ENCODE data around the gene SLC26A8.

SLC26A8 gene, protein sequence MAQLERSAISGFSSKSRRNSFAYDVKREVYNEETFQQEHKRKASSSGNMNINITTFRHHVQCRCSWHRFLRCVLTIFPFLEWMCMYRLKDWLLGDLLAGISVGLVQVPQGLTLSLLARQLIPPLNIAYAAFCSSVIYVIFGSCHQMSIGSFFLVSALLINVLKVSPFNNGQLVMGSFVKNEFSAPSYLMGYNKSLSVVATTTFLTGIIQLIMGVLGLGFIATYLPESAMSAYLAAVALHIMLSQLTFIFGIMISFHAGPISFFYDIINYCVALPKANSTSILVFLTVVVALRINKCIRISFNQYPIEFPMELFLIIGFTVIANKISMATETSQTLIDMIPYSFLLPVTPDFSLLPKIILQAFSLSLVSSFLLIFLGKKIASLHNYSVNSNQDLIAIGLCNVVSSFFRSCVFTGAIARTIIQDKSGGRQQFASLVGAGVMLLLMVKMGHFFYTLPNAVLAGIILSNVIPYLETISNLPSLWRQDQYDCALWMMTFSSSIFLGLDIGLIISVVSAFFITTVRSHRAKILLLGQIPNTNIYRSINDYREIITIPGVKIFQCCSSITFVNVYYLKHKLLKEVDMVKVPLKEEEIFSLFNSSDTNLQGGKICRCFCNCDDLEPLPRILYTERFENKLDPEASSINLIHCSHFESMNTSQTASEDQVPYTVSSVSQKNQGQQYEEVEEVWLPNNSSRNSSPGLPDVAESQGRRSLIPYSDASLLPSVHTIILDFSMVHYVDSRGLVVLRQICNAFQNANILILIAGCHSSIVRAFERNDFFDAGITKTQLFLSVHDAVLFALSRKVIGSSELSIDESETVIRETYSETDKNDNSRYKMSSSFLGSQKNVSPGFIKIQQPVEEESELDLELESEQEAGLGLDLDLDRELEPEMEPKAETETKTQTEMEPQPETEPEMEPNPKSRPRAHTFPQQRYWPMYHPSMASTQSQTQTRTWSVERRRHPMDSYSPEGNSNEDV

DNA sequence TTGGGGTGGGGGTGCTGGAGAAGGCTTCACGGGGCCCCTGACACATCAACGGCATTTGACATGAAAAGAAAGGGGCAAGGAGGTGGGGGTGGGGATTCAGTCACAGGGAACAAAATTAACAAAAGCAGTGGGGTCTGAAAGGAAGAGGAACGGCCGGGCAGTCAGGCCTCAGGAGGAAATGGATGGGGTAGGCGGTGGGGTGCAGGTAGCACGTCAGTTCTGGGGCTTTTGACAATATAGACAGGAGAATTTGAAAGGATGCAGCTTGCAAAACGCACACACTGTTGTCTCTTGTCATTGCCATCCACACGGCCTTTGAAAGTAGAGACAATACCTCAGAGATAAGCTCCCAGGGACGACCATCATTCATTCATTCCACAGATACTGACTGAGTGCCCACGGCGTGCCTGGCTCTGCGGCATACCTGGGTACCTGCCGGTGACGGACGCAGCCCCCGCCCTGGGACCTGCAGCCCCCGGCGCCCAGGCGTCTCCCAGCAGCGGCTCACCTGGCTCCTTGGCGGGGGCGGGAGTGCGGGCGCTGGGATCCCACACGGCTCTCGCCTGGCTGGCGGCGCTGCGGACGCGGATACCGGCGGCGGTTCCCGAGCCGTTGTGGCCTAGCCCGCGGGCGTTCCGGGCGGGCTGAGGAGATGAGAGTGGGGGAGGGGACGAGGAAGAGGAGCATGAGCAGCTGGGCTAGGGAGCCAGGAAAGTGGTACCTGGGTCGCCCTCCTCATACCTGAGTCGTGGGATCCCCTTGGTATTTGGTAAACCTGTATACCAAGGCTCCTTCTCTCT lies at the start of gene SLC26A8:
TSS of gene SLC26A8 (minus strand) at position 646 of the 800 bp plus-strand sequence. CDS start 4,934 bp downstream, outside the sequence.
- no peak for DNase-seq (ENCODE audit: low read depth, low spot score)

DNA sequence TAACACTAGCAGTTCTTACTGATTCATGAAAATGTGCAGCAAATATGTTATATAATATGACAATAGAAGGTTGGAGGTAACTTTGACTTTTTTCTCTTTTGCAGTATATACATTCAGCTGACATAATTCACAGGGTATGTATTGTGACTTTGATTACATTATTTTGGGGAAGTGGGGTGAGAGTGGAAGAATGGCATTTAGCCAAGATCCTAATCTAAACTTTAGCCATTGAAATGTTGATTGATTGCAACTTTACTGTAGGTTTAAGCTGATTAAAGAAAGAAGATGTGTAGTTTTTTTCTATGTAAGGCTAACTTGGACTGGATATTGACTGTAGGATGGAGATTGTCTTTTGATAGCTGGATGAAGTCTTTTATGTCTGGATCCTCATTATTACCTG lies 49.1 kb upstream of the SLC26A8 start:
- DNase-seq (ENCODE audit: low read depth, low spot score) = no peak

DNA sequence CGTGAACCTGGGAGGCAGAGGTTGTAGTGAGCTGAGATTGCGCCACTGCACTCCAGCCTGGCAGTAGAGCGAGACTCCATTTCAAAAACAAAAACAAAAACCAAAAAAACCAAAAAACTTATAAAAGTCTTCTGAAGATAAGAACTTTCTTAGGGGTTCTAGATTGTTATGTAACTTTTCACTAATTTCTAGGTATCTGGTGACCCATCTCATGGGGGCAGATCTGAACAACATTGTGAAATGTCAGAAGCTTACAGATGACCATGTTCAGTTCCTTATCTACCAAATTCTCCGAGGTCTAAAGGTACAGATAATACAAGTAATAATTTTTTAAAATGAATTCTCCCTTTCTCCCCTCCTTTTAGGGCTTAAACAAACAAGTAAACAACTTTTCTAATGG lies 48.2 kb upstream of the SLC26A8 start:
- DNase-seq (ENCODE audit: low read depth, low spot score) = no peak

DNA sequence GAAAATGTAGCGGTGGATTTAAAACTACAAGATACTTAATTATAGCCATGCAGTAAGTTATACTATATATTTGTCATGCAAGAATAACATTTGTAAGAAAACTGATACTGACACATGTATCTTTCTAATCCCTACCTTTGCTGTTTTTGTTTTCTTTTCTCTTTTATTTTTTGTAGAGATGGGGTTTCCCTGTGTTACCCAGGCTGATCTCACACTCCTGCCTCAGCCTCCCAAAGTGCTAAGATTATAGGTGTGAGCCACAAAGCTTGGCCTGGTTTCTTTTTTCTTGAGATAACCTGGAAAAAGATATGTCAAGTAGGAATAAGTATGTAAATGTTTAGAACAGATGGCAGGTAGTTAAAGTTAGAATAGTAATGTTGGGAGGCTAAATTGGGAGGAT lies 47.3 kb upstream of the SLC26A8 start:
- no peak for DNase-seq (ENCODE audit: low read depth, low spot score)

DNA sequence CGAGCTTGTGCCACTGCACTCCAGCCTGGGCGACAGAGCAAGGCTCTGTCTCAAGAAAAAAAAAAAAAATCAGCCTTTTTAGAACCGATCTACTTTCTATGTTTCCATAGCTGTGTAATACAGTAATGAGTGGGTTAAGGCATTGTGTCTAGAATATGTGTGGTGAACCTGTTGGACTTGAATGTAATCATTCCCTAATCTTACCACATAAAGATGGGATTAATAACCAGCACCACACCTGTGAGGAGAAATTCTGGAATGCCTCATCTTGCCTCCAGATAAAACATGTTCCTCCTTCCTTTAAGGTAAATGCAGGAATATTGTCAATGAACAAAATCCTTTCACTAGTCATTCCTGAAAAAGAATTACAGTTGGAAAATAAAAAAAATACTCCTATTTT lies 46.8 kb upstream of the SLC26A8 start:
- no peak for DNase-seq (ENCODE audit: low read depth, low spot score)

DNA sequence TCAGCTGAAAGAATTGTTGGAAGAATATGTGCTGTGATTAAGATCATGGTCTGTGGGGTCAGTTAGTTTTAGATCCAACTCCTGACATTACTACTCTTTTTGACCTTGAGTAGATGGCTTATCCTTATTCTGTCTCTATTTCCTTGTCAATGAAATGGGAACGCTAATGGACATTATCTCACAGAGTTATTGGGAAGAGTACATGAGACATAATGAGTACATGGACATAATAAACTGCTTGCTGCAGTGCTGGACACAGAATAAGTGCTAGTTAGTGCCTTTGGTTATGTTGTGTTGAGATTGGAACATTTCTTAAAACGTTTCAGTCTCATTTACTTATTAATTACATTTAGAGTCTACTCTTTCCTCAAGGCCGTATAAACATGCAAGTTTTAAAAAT lies 45.8 kb upstream of the SLC26A8 start:
- DNase-seq (ENCODE audit: low read depth, low spot score) = no peak

DNA sequence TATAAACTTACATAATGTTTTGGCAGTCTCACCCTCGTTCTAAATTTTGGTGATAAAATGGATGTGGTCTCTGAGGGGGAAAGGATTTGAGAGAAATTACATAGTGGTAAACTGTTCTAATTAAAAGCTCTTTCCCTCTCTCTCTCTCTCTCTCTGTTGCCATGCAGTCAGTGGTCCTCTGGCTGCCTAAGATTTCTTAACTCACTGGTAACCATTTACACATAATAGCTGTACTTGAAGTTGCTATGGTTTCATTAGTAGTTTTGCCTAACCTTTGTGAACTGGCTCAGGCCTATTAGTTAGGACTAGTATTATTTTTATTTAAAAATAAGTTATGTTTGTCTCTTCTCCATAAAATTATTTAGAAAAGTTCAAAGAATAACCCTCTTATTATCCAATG lies 45.1 kb upstream of the SLC26A8 start:
- DNase-seq (ENCODE audit: low read depth, low spot score) = no peak

DNA sequence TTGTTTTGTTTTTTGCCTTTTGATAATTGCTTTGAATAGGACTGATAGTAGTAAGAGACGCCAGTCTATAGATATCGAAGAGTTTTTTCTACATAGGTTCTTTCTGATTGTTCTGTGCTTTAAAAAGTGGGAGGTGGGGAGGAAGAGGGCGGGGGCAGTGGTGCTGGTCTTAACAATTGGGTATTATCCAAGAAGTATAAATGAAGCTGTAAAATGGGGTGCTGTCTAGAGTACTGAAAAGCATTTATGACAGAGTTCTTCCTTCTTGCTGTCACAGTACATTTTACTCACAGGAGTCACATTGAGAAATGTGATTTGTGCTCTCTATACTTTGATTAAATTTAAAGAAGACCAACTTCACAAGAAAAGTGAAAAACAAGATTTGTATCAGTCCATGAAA lies 44.1 kb upstream of the SLC26A8 start:
- DNase-seq (ENCODE audit: low read depth, low spot score) = no peak

DNA sequence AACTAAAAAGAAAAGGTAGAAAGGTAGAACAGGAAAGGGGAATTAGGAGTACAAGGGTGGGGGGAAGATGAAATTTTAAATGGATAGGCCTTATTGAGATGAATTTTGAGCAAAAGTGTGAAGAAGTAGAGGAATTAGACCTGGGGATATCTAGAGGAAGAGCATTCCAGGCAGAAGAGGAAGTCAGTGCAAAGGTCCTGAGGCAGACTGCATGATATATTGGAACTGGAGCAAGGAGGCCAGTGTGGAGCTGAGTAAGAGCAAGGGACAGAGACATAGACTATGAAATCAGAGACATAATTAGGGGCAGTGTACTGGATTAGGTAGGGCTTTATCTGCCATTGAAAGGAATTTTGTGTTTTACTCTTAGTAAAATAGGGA lies 43.6 kb upstream of the SLC26A8 start:
- DNase-seq (ENCODE audit: low read depth, low spot score) = no peak

DNA sequence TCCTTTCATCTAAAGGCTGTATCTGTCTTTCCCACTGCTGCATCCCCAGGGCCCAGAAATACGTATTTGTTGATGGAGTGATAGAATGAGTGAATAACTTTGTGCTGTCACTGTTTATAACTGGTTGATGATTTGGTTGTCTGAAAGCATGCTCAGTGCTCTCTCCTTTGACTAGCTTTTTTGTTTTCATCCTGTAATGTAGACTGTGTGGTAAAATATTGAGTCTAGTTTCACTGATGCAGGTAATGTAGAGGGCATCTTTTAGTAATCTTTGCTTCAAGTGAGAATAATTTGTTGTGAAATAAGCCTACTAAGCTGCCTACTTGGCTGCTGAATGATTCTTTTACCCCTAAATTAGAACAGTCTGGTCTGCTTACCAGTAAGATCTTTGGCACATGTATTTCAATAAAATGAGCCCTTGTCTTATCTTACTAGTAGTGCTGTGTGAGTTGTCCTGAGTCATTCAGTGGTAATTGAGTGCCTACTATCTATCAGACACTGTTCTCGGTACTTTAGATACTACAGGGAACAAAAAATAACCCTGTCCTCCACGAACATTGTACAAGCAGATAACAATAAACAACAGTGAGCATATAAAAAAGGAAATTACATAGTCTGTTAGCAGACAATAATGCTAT lies 43.1 kb upstream of the SLC26A8 start:
- DNase-seq (ENCODE audit: low read depth, low spot score) = no peak

DNA sequence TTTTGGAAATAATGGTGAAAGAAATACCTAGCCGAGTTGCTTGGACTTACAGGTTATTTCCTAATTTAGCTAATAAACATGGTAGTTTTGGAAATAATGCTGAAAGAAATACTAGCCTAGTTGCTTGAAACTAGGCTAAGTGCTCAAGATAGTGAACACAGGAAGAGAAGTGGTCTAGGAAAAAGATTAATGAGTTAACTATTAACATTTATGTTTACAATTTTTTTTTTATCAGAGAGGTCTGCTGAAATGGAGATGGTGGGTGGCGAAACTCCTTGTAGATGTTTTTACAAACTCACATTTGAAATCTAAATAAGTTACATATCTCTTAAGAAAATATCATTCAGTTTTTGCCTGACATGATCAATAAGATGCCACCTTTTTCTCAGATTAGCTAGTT lies 42.4 kb upstream of the SLC26A8 start:
- DNase-seq (ENCODE audit: low read depth, low spot score) = no peak

DNA sequence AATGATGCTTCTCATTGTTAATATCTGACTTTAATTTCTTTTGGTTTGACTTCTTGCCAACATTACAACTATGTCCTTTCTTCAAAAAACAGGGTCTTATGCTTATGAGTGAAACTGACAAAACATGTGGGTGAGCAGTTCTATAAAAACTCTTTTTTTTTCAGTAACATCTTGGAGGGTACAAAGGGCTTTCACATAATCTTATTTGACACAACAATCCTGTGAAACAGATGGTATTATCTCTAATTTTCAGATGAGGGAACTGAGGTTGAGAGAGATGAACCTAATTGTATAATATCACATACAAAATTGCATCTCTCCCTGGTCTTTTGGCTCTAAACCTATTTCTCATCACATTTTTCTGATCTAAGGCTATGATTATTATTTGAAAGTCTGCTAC lies 41.5 kb upstream of the SLC26A8 start:
- no peak for DNase-seq (ENCODE audit: low read depth, low spot score)

DNA sequence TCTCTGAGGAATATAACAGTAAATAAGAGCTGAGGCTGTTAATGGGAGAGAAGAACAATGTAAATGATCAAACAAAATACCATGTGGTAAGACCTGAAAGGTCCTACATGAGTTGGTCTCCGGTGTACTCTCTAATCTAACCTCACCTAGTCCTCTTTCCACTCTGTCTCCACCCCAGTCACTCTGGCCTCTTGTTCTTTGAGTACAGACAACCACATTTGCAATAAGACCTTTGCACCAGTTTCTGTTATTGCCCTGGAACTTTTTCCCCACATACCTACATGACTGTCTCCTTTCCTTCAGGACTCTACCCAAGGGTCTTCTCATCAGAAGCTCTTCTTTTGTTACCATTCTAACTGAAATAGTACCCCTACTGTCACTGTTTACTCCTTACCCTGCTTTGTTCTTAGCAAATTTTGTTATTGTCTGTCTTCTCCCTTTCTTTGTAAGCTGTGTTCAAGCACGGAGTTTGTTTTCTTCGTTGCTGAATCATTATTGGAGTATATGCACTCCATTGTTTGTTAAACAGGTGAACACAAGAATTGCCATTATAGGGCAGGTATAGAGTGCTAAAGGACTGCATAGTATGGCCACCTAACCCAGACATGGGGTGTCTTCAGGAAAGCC lies 40.4 kb upstream of the SLC26A8 start:
- DNase-seq (ENCODE audit: low read depth, low spot score) = no peak

DNA sequence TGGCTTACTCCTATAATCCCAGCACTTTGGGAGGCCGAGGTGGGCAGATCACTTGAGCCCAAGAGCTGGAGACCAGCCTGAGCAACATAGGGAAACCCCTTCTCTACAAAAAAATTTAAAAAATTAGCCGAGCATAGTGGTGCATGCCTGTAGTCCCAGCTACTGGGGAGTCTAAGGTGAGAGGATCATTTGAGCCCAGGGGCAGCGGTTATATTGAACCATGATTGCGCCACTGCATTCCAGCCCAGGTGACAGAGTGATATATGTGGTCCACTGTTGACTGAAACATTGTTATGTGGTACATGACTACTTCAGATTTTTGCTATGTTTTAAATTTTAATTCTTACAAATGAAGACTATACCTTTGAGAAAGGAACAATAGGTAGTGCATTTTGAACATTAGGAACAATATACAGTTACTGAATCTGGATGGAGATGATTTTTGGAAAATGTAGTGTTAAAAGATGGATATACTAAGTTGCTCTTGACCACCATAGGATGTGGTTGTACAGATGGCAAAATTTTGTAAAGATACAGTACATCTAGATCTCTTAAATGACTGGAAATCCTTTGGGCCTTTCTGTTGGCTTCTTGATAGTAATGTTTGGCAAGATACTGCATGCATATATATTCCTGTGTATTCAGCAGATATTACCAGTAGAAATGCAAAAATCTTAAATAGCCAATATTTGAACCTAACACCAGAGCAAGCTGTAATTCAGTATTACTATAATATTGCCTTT lies 39.0 kb upstream of the SLC26A8 start:
- no peak for DNase-seq (ENCODE audit: low read depth, low spot score)

DNA sequence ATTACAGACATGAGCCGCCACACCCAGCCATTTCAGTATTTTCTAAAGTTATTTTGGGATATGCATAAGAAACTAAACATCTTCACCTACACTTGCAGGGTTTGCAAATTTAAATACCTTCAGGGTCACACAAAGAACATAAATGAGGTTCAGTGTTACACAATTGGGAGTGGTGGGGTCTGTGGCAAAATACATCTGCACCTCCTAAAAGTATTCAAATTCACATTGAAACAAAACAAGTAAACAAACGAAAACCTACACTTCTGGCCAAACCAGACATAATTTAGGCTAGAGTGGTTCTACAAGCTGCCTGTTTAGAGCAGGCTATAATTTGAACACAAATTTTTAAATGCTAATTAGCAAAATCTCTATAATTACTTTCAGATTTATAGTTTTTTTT lies 37.8 kb upstream of the SLC26A8 start:
- no peak for DNase-seq (ENCODE audit: low read depth, low spot score)

DNA sequence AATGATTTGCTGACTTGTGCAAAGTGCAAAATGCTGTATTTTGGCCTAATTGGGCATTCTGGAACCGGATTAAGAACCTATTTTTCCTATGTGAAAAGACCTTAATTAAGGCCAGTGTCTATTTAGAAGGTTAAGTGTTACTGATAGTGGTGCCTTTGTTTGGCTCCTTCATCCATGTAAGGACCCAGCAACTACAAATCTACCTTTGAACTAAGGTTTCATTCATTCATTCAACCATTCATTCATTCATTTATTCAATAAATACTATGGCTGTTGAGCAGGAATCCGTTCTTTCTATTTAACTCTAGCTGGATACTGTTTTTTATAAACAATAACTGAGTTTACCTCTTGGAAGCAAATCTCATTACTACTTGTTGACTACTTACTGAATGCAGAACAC lies 36.8 kb upstream of the SLC26A8 start:
- no peak for DNase-seq (ENCODE audit: low read depth, low spot score)

DNA sequence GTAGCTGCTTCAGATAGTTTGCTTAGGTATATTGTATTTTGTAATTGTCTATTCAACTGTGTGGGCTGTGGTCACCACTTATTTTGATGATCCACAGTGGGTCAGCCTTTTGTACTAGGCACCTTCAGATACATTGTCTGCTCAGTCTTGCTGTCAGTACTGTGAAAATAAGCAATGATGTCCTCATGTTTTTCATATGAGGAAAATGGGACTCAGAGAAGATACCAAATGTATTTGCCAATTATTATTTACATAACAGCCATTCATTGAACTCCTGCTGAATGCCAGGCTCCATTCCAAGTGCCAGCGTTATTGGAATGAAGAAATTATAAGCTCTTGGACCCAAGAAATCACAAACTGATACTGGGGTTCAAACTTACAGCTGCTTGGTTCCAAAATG lies 31.7 kb upstream of the SLC26A8 start:
- no peak for DNase-seq (ENCODE audit: low read depth, low spot score)

DNA sequence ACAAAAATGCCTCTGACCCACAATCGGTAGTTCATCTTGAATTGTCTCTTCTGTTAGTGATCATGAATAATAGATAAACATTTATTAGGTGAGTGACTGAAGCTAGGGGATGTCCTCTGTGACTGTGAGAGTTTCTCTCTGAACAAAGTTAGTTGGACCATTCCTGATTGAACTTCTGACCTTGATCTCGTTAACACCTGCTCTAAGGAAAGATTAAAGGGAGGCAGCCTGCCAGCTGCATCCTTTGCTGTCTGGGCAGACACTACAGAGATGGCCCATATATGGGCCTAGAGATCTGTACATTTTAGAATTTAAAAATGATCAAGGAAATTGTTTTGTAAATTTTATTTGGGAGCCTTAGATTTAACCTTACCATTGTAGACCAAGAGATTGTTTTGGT lies 30.5 kb upstream of the SLC26A8 start:
- DNase-seq (ENCODE audit: low read depth, low spot score) = no peak

DNA sequence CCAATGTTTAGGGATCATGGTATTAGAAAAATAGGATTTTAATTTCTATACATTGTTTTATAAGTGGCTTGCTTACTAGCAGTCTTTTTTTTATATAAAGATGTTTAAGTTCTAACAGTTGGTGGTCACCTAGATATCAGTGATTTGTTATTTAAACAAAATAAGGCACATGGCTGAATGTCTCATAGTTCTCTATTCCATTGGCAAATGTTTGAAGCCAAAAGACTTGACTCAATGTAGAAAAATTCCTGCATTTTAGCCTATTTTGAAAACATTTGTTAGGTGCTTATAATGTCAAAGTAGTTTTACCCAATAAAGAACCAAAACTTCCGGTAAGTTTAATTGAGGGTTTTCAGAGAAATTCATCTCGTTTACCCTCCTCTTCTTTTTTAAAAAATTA lies 30.0 kb upstream of the SLC26A8 start:
- DNase-seq (ENCODE audit: low read depth, low spot score) = no peak

DNA sequence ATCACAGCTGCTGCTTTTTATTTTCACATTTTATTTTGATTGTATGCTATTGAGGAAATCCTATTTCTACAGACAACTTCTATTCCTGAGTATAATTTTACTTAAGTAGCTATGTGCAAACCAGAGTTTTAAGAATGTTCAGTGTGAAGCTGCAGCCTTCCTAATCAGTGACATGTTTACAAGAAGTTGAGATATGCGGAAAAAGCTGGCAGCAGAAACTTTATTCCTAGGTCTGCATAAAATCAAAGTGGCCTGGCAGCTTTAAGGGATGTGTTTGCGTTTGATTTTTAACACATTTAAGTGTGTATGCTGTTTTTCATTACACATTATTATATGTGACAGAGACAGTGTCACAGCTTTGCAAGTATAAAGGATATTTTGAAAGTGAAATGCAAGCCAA lies 29.4 kb upstream of the SLC26A8 start:
- no peak for DNase-seq (ENCODE audit: low read depth, low spot score)

Measured in brain pericyte (primary cell).